GM21737 (cell line): ENCODE data around the gene CSRNP3.

Experiments used
- ATAC-seq: cut with Tn5 transposase; IDR thresholded peaks from one replicate; pipeline ENCODE4 v1.9.1; 2021; ENCODE audit warnings: mild to moderate bottlenecking, moderate library complexity; ENCODE audit not compliant: unreplicated experiment

The CSRNP3 gene

GRCh38 chr2:165469417-165469816 is at the start of gene CSRNP3:
Gene CSRNP3, plus strand, starts transcription at chr2:165469698. Its CDS starts 125,368 bp downstream, at chr2:165595066.
- ATAC-seq: no peak

- no peak for ATAC-seq
These were observed 49.3 kb upstream of the CSRNP3 start for GRCh38 chr2:165420231-165420630.

- no peak for ATAC-seq
These were observed 46.4 kb upstream of the CSRNP3 start for GRCh38 chr2:165423081-165423480.

GRCh38 chr2:165425556-165425955 is 43.9 kb upstream of the CSRNP3 start:
- no peak for ATAC-seq

- ATAC-seq: no peak
These were observed 41.8 kb upstream of the CSRNP3 start for GRCh38 chr2:165427686-165428085.

- ATAC-seq: no peak
These were observed 40.6 kb upstream of the CSRNP3 start for GRCh38 chr2:165428926-165429325.

GRCh38 chr2:165431014-165431413 is 38.5 kb upstream of the CSRNP3 start:
- no peak for ATAC-seq

GRCh38 chr2:165432234-165432966 is 37.1 kb upstream of the CSRNP3 start:
- no peak for ATAC-seq

GRCh38 chr2:165434865-165435496 is 34.5 kb upstream of the CSRNP3 start:
- no peak for ATAC-seq

- no peak for ATAC-seq
These were observed 33.9 kb upstream of the CSRNP3 start for GRCh38 chr2:165435611-165436010.

- ATAC-seq: no peak
These were observed 32.9 kb upstream of the CSRNP3 start for GRCh38 chr2:165436559-165436958.

GRCh38 chr2:165440367-165440766 is 29.1 kb upstream of the CSRNP3 start:
- no peak for ATAC-seq

- no peak for ATAC-seq
These were observed 26.0 kb upstream of the CSRNP3 start for GRCh38 chr2:165443511-165443910.

GRCh38 chr2:165448406-165448805 is 21.1 kb upstream of the CSRNP3 start:
- ATAC-seq: no peak

GRCh38 chr2:165450156-165450555 is 19.3 kb upstream of the CSRNP3 start:
- no peak for ATAC-seq

GRCh38 chr2:165452327-165452726 is 17.2 kb upstream of the CSRNP3 start:
- no peak for ATAC-seq

GRCh38 chr2:165453561-165454094 is 15.9 kb upstream of the CSRNP3 start:
- ATAC-seq: no peak

GRCh38 chr2:165454905-165455304 is 14.6 kb upstream of the CSRNP3 start:
- no peak for ATAC-seq

- no peak for ATAC-seq
These were observed 13.5 kb upstream of the CSRNP3 start for GRCh38 chr2:165456027-165456426.

- no peak for ATAC-seq
These were observed 7.1 kb upstream of the CSRNP3 start for GRCh38 chr2:165462443-165462842.

- ATAC-seq: no peak
These were observed 3.1 kb upstream of the CSRNP3 start for GRCh38 chr2:165466386-165466785.

- ATAC-seq: no peak
These were observed 1.6 kb upstream of the CSRNP3 start for GRCh38 chr2:165467921-165468320.
